Measurements from ENCODE around the gene C1QA. TPM values are rescaled to one million over a fixed set of nuclear protein-coding genes. Genes with fewer than 3 reads are reported as not detected.

The C1QA gene
- total RNA-seq, 4 donors from 2014 or later: 7.2 to 24.3 (median 16.4) TPM

DNA sequence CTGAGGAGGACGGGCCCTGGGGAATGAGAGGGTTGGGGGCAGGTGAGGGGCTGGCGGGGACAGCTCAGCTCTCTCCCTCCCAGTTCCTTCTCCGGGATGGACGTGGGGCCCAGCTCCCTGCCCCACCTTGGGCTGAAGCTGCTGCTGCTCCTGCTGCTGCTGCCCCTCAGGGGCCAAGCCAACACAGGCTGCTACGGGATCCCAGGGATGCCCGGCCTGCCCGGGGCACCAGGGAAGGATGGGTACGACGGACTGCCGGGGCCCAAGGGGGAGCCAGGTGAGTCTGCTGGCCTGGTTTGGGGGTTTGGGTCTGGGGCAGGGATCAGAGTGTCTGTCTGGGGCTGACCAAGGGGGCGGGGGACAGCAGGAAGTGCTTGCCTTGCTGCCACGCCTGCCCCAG is 7.5 kb downstream of the C1QA start:
- Histone ChIP-seq H3K4me3 (peak overlapping the region; percentile 34), H3K36me3 (no peaks in the 10 kb centered on the region), H3K9me3 (no peaks in the 10 kb centered on the region), H3K4me1 (peaks cover 5% of the 10 kb centered on the region), H3K27me3 (peaks cover 23% of the 10 kb centered on the region), H3K27ac (peak overlapping the region; percentile 39)
- TF ChIP-seq, protein P1, sequence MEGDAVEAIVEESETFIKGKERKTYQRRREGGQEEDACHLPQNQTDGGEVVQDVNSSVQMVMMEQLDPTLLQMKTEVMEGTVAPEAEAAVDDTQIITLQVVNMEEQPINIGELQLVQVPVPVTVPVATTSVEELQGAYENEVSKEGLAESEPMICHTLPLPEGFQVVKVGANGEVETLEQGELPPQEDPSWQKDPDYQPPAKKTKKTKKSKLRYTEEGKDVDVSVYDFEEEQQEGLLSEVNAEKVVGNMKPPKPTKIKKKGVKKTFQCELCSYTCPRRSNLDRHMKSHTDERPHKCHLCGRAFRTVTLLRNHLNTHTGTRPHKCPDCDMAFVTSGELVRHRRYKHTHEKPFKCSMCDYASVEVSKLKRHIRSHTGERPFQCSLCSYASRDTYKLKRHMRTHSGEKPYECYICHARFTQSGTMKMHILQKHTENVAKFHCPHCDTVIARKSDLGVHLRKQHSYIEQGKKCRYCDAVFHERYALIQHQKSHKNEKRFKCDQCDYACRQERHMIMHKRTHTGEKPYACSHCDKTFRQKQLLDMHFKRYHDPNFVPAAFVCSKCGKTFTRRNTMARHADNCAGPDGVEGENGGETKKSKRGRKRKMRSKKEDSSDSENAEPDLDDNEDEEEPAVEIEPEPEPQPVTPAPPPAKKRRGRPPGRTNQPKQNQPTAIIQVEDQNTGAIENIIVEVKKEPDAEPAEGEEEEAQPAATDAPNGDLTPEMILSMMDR (IDR thresholded peaks at IDR 0.05): no peak
- TF ChIP-seq POLR2A (IDR thresholded peaks at IDR 0.05) (no peak), EP300 (IDR thresholded peaks at IDR 0.05) (no peak), POLR2AphosphoS5 (IDR thresholded peaks at IDR 0.05) (no peak)
- WGBS: 93% methylated on average over 3 of the region's 12 CpGs
- DNase-seq (ENCODE audit: low spot score in 2 of 2): no peak

DNA sequence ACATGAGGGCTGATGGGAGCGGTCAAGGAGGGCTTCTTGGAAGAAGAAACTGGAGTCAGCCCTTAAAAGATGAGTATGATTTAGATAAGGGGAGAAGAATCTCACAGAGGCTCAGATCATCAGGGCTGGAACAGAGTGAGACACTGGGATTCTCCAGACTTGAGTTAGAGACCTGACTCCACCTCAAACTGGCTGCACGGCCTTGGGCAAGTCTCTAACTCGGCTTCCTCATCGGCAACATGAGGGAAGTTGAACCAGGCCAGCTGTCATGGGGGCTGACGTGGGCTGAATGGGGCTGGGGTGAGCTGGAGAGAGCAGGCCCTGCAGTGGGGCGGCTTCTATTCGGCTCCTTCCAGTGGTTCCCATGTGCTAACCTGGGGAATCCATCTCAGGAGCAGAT is 9.5 kb downstream of the C1QA start:
- H3K27me3 ChIP-seq: peaks cover 20% of the 10 kb centered on the region
- H3K36me3 ChIP-seq: no peaks in the 10 kb centered on the region
- TF ChIP-seq POLR2A (IDR thresholded peaks at IDR 0.05): no peak
- TF ChIP-seq, protein P1 (IDR thresholded peaks at IDR 0.05): no peak
- H3K27ac ChIP-seq: no peak overlapping the region
- peaks cover 5% of the 10 kb centered on the region for H3K4me1 ChIP-seq
- H3K9me3 ChIP-seq: no peaks in the 10 kb centered on the region
- no peak for DNase-seq (ENCODE audit: low spot score in 2 of 2)
- H3K4me3 ChIP-seq: no peak overlapping the region
- 66% methylated on average over 7 of the region's 7 CpGs for WGBS

DNA sequence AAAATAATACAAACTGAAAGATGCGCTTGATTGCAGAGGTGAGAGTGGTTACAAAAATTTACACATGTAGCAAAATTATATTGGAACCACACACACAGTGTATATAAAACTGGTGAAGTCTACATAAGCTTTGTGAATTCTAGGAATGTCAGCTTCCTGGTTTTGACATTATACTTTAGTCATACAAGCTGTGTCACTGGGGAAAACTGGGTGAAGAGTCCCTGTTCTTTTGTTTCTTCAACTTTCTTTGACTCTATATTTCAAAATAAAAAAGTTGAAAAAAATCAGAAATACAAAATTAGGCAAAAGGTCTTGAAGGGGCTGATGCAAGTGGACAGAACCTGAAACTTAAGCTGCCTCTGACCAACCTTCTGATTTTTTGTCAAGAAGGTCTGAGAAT is 10.0 kb downstream of the C1QA start:
- H3K4me3 ChIP-seq: no peak overlapping the region
- no peak overlapping the region for H3K27ac ChIP-seq
- TF ChIP-seq, protein P1 (IDR thresholded peaks at IDR 0.05): no peak
- TF ChIP-seq POLR2AphosphoS5 (IDR thresholded peaks at IDR 0.05): no peak
- no peak for TF ChIP-seq EP300 (IDR thresholded peaks at IDR 0.05)
- no peak for TF ChIP-seq POLR2A (IDR thresholded peaks at IDR 0.05)
- 0% methylated on average over 1 of the region's 1 CpG for WGBS
- peaks cover 5% of the 10 kb centered on the region for H3K4me1 ChIP-seq
- DNase-seq (ENCODE audit: low spot score in 2 of 2): no peak
- no peaks in the 10 kb centered on the region for H3K36me3 ChIP-seq
- peaks cover 17% of the 10 kb centered on the region for H3K27me3 ChIP-seq
- H3K9me3 ChIP-seq: no peaks in the 10 kb centered on the region

DNA sequence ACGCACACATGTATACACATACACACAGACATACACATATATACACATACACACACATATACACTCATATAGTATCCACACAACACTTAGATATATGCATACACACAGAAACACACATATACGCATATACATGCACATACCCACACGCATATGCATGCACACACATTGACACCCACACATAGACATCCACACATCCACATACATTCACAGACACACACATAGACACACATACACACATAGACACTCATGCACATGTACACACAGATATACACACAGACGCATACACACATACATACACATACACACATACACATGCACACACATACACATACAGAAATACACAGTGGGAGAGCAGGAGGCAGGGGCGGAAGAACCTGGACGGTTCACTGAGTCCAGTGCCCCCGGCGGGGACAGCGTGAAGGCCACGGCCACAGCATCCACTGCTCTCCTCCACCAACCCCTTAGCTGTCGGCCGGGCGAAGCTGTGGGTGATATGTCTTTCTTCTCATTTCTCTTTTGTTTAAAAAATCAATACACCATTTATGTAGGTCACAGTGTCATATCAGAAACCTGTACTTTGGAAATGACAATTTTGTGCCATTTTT is 13.8 kb downstream of the C1QA start:
- WGBS: 91% methylated on average over 13 of the region's 13 CpGs

More for the DNA sequence above, 13.8 kb downstream of the C1QA start:
- no peak overlapping the region for H3K4me3 ChIP-seq
- DNase-seq (ENCODE audit: low spot score in 2 of 2): no peak
- no peaks in the 10 kb centered on the region for H3K4me1 ChIP-seq
- no peaks in the 10 kb centered on the region for H3K9me3 ChIP-seq
- H3K27ac ChIP-seq: no peak overlapping the region
- H3K36me3 ChIP-seq: no peaks in the 10 kb centered on the region
- TF ChIP-seq, protein P1 (IDR thresholded peaks at IDR 0.05): no peak
- TF ChIP-seq POLR2AphosphoS5 (IDR thresholded peaks at IDR 0.05): no peak
- no peak for TF ChIP-seq POLR2A (IDR thresholded peaks at IDR 0.05)
- TF ChIP-seq EP300 (IDR thresholded peaks at IDR 0.05): no peak
- peaks cover 20% of the 10 kb centered on the region for H3K27me3 ChIP-seq
